Measurements from ENCODE around the gene EPAS1.

EPAS1 gene

DNA sequence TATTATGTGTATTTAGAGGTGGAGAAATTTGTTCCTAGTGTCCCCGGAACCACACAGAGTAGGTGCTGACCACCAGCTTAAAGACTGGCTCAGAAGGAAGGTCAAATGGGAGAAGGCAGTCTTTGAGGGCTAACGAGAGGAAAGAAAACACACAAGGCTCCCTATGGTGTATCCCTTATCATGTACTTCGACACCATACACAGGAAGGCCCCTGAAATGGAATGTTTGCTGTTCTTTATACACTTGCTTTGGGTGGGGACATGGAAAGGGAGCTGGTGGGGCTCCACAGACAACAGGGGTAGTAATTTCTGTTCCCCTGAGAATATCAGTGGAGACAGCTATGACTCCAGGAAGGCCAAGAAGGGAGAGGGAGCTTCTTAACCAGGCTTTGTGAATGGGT, 6.0 kb downstream of the EPAS1 start:
- no peaks in the 10 kb centered on the region for H3K36me3 Mint-ChIP-seq (ENCODE audit: low read depth)
- H3K27ac Mint-ChIP-seq: no peak overlapping the region
- H3K27me3 Mint-ChIP-seq: peaks cover 52% of the 10 kb centered on the region
- no peak overlapping the region for H3K4me3 Mint-ChIP-seq
- no peak for DNase-seq
- no peaks in the 10 kb centered on the region for H3K9me3 Mint-ChIP-seq
- H3K4me1 Mint-ChIP-seq (ENCODE audit: low read depth): peaks cover 48% of the 10 kb centered on the region

DNA sequence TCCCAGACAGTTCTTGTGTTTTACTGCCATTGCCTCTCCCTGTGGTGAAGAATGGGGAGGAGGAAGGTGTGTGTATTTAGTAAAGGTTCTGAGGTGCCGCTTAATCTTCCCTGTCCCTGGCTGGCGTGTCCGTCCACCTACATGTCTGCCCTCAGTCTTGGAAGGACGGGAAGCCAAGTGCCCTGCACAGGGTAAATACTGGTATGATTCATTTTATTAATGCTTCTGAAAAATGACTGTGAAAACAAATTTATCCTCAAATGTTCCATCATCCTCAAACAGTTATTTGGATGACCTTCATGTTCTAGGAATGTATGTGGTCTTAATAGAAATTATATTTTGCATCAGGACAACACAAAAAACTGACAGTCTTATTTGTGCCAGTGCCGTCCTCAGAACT, 6.6 kb downstream of the EPAS1 start:
- Mint-ChIP-seq H3K4me1 (ENCODE audit: low read depth) (peaks cover 43% of the 10 kb centered on the region), H3K27ac (no peak overlapping the region), H3K9me3 (no peaks in the 10 kb centered on the region), H3K4me3 (no peak overlapping the region), H3K27me3 (peaks cover 48% of the 10 kb centered on the region), H3K36me3 (ENCODE audit: low read depth) (no peaks in the 10 kb centered on the region)
- DNase-seq: no peak

DNA sequence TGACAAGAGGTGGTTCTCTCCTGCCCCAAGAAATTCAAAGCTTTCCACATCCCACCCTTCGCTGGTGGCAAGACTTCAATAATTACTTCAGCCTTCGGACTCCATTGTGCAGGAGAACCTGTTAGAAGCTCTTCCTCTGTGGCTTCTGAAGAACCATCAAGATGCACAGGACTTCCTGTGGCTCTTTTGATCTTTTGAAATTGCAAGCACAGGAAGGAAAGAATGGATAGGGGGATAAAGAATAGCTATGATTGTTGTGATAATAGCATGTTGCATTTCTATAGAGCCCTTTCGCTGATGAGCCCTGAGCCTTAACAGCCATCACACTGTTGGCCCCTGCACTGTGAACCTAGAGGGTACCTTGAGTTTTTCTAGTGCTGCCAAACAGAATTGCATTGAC, 7.4 kb downstream of the EPAS1 start:
- H3K9me3 Mint-ChIP-seq: no peaks in the 10 kb centered on the region
- DNase-seq: no peak
- H3K27ac Mint-ChIP-seq: no peak overlapping the region
- no peak overlapping the region for H3K4me3 Mint-ChIP-seq
- H3K27me3 Mint-ChIP-seq: peaks cover 40% of the 10 kb centered on the region
- peaks cover 35% of the 10 kb centered on the region for H3K4me1 Mint-ChIP-seq (ENCODE audit: low read depth)
- H3K36me3 Mint-ChIP-seq (ENCODE audit: low read depth): no peaks in the 10 kb centered on the region

GRCh38 chr2:46305187-46305586, 8.0 kb downstream of the EPAS1 start:
- no peak overlapping the region for H3K4me3 Mint-ChIP-seq
- no peaks in the 10 kb centered on the region for H3K36me3 Mint-ChIP-seq (ENCODE audit: low read depth)
- H3K4me1 Mint-ChIP-seq (ENCODE audit: low read depth): peaks cover 31% of the 10 kb centered on the region
- peaks cover 35% of the 10 kb centered on the region for H3K27me3 Mint-ChIP-seq
- H3K9me3 Mint-ChIP-seq: no peaks in the 10 kb centered on the region
- no peak overlapping the region for H3K27ac Mint-ChIP-seq
- DNase-seq: no peak

DNA sequence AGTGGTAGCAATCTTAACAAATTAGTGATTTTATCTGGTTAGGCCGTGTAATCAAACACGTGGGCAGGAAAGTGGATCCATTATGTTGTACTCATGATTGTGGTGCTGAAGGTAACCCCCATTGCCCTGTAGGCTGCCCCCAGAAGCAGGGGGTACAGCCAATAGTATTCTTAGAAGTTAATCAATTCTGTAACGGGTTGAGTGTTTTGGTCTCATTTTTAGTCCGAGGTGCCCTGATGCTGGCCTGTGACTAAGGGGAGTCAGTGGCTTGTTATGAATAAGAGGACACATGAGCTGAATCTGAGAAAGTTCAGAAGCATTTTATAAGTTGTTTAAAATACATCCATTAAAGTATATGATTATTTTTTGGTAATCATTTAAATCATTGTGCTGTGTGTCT, 8.6 kb downstream of the EPAS1 start:
- Mint-ChIP-seq H3K4me1 (ENCODE audit: low read depth) (peaks cover 31% of the 10 kb centered on the region), H3K36me3 (ENCODE audit: low read depth) (no peaks in the 10 kb centered on the region), H3K9me3 (no peaks in the 10 kb centered on the region), H3K27ac (no peak overlapping the region), H3K27me3 (peaks cover 33% of the 10 kb centered on the region), H3K4me3 (no peak overlapping the region)
- no peak for DNase-seq

DNA sequence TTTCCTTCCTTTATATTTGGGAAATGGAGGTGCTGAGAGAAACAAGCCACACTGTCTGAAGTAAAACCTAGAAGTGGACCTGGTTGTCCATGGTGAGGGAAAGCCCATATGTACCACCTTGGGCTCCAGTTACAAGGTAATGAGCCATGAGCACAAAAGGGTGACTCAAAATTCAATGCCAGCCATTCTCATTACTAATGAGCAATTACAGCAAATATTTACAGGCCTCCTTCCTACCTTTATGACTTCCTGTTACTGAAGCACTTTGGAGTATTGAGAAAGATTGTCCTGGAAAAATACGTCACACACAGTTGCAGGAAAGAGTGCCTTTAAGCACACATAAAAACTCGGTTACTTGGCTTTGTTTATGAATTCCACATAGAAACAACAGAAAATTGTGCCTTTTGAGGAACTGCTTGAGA, 9.1 kb downstream of the EPAS1 start:
- Mint-ChIP-seq H3K36me3 (ENCODE audit: low read depth) (no peaks in the 10 kb centered on the region), H3K4me1 (ENCODE audit: low read depth) (peaks cover 31% of the 10 kb centered on the region), H3K9me3 (no peaks in the 10 kb centered on the region), H3K27ac (no peak overlapping the region), H3K27me3 (peaks cover 28% of the 10 kb centered on the region), H3K4me3 (no peak overlapping the region)
- DNase-seq: no peak

DNA sequence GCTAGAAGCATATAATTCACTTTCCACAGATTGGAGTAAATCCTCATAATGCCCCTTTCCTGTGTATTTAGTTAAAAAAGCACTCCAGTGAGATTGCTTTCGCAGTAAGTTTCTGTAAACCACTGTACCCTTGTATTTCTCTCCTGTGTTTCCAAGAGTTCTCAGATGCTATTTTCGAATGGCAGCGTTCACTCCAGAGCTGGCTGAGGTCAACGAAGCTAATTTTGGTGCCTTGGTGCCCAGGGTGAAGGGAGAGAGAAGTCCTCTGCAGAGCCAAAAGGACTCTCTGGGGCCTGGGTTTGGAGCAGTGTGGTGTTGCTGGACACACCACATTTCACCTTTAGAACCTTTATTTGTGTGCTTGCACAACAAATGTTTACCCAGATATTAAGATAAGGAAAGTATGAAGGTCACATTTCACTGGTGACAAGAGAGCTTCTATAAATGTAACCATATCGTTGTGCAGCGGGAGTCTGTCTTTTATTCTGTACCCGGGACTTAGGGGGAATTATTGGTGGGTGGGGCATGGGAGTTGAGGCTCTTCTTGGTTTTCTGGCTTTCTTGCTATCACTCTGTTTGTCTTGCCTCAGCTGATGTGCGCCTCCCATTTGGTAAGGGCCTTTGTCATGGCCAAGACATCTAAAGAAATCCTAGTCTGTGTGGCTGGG, 9.9 kb downstream of the EPAS1 start:
- Mint-ChIP-seq H3K4me3 (no peak overlapping the region), H3K9me3 (no peaks in the 10 kb centered on the region), H3K27ac (no peak overlapping the region), H3K27me3 (peaks cover 20% of the 10 kb centered on the region), H3K4me1 (ENCODE audit: low read depth) (peaks cover 31% of the 10 kb centered on the region), H3K36me3 (ENCODE audit: low read depth) (no peaks in the 10 kb centered on the region)
- DNase-seq: no peak

DNA sequence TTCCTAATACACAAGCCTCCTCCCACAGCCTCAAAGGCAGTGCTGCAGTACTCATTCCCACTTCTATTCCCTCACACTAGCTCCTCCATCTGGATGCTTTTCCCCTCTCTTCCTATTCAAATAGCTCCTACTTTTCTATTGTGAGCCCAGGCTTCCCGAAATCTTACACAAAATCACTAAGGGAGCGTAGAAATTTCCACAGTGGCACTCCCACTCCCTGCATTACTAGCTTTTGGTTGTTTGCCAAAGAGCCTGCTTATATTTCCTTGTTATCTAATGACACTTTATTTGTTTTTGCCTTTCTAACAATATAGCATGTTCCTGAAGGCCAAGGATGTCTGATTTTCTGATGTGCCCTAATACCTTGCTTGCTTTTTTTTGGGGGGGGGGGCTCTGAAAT, 10.9 kb downstream of the EPAS1 start:
- no peaks in the 10 kb centered on the region for H3K36me3 Mint-ChIP-seq (ENCODE audit: low read depth)
- no peak for DNase-seq

DNA sequence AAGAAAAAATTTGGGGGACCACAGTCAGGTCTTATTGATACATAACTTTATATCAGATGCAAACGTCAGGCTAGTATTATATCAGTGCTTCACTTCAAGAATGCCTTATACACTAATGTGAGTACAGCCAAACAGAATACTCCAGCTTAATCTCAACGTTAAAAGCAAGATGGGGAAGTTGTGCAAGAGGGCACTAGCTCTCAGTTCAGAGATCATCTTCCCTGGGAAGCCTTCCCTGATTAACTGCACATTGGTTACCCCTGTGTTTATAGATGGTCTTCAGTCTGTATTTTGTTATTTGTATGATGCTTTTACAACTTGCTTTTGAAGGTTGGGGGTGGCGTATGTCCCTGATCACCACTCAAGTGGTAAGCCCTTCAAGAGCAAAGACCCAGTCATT, 11.4 kb downstream of the EPAS1 start:
- Mint-ChIP-seq H3K27ac (no peak overlapping the region), H3K27me3 (peaks cover 16% of the 10 kb centered on the region)
- DNase-seq: no peak

More for the DNA sequence above, 10.9 kb downstream of the EPAS1 start:
- H3K4me3 Mint-ChIP-seq: no peak overlapping the region
- peaks cover 16% of the 10 kb centered on the region for H3K27me3 Mint-ChIP-seq
- H3K27ac Mint-ChIP-seq: no peak overlapping the region
- no peaks in the 10 kb centered on the region for H3K9me3 Mint-ChIP-seq
- H3K4me1 Mint-ChIP-seq (ENCODE audit: low read depth): peaks cover 31% of the 10 kb centered on the region

GRCh38 chr2:46309052-46309953, 12.1 kb downstream of the EPAS1 start:
- peaks cover 21% of the 10 kb centered on the region for H3K4me1 Mint-ChIP-seq (ENCODE audit: low read depth)
- no peaks in the 10 kb centered on the region for H3K9me3 Mint-ChIP-seq
- no peak for DNase-seq
- no peak overlapping the region for H3K27ac Mint-ChIP-seq
- no peaks in the 10 kb centered on the region for H3K36me3 Mint-ChIP-seq (ENCODE audit: low read depth)
- H3K27me3 Mint-ChIP-seq: peaks cover 16% of the 10 kb centered on the region
- H3K4me3 Mint-ChIP-seq: no peak overlapping the region

More for the DNA sequence above, 11.4 kb downstream of the EPAS1 start:
- Mint-ChIP-seq H3K4me3 (no peak overlapping the region), H3K36me3 (ENCODE audit: low read depth) (no peaks in the 10 kb centered on the region), H3K4me1 (ENCODE audit: low read depth) (peaks cover 28% of the 10 kb centered on the region), H3K9me3 (no peaks in the 10 kb centered on the region)

- DNase-seq: no peak
- Mint-ChIP-seq H3K27ac (no peak overlapping the region), H3K9me3 (no peaks in the 10 kb centered on the region), H3K27me3 (peaks cover 11% of the 10 kb centered on the region), H3K36me3 (ENCODE audit: low read depth) (no peaks in the 10 kb centered on the region), H3K4me3 (no peak overlapping the region), H3K4me1 (ENCODE audit: low read depth) (peaks cover 18% of the 10 kb centered on the region)
Observed at GRCh38 chr2:46310446-46310845, 13.2 kb downstream of the EPAS1 start.

GRCh38 chr2:46311651-46312223, 14.5 kb downstream of the EPAS1 start:
- Mint-ChIP-seq H3K27ac (no peak overlapping the region), H3K36me3 (ENCODE audit: low read depth) (no peaks in the 10 kb centered on the region), H3K4me1 (ENCODE audit: low read depth) (peaks cover 15% of the 10 kb centered on the region), H3K27me3 (peaks cover 11% of the 10 kb centered on the region), H3K4me3 (no peak overlapping the region), H3K9me3 (no peaks in the 10 kb centered on the region)
- no peak for DNase-seq

GRCh38 chr2:46313063-46313462, 15.9 kb downstream of the EPAS1 start:
- Mint-ChIP-seq H3K36me3 (ENCODE audit: low read depth) (no peaks in the 10 kb centered on the region), H3K4me1 (ENCODE audit: low read depth) (peaks cover 23% of the 10 kb centered on the region), H3K9me3 (no peaks in the 10 kb centered on the region), H3K27me3 (peaks cover 6% of the 10 kb centered on the region), H3K27ac (no peak overlapping the region), H3K4me3 (no peak overlapping the region)
- no peak for DNase-seq

DNA sequence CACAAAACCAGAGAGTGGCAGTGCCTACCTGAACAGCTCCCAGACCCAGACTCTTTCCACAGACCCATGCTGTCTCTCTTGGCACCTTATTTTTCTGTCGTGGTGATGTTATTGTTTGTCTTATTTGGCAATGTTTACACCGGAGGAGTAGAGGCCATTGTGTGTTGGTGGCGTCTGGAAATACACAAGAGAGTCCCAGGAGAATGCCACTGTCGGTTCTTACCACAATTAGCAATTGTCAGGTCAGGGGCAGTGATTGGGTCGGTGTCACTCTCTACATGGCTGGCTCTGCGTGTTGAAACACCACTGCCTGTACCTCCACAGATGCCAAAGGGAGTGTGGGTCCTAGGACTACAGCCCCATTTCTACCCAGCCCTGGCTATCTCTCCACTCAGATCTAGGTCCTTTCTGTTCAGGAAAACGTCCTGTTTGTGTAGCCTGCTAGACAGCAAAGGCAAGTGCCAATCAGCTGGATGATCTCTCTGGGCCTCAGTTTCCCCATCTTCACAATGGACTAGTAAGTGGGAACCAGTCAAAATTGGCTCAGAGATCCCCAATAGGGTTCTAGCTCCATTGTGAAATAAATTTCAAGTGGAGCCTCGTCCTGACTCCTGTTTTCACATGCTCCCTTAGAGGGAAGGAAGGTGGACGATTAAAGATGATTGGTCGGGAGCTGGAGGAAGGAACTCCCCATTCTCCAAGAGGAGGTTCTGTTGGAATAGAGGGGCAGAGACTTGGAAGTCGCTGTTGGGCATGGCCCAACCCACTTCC, 17.0 kb downstream of the EPAS1 start:
- Mint-ChIP-seq H3K4me3 (no peak overlapping the region), H3K27me3 (peaks cover 4% of the 10 kb centered on the region), H3K36me3 (ENCODE audit: low read depth) (no peaks in the 10 kb centered on the region), H3K27ac (no peak overlapping the region), H3K4me1 (ENCODE audit: low read depth) (peaks cover 24% of the 10 kb centered on the region), H3K9me3 (no peaks in the 10 kb centered on the region)
- DNase-seq: no peak
